PC-9 (cell line): ENCODE measurements around the gene COA6. TPM values are rescaled to one million over a fixed set of nuclear protein-coding genes. Genes with fewer than 3 reads are reported as not detected.

ENCODE experiments used
- BruUV-seq: library from RNA; stranded (reverse); fragments of 400-500 nt; replicated peaks from 2 replicates; lab custom pipeline; 2021; lab: Mats Ljungman, UMichigan
- CTCF ChIA-PET: fragments of 300-600 bp; sonication (Branson Sonifier 250); formaldehyde crosslinking; loops from one replicate; lab custom pipeline; 2022; ENCODE audit warnings: antibody characterized with exemption; lab: Charles Lee
- POLR2A ChIA-PET: fragments of 300-600 bp; sonication (Branson Sonifier 250); formaldehyde crosslinking; loops from one replicate; lab custom pipeline; 2022; ENCODE audit warnings: antibody characterized with exemption; ENCODE audit not compliant: unreplicated experiment; lab: Charles Lee
- DNase-seq, 2 experiments: peaks; one replicate each; pipeline versions ENCODE4 v3.0.0 to v3.0.0-alpha.2; 2015 to 2022; ENCODE audit warnings: mixed read lengths in 1 of 2
- H2AFZ ChIP-seq: fragments of 200-600 bp; sonication (generic); 2 replicates; pipeline ENCODE4 v1.8.1; 2017; ENCODE audit warnings: antibody characterized with exemption
- H3F3A ChIP-seq: fragments of 200-600 bp; sonication (generic); 2 replicates; pipeline ENCODE4 v1.8.1; 2017; ENCODE audit warnings: antibody characterized with exemption, mild to moderate bottlenecking, low read depth; ENCODE audit not compliant: insufficient read depth
- H3K27ac ChIP-seq: fragments of 200-600 bp; sonication (generic); 2 replicates; pipeline ENCODE4 v1.6.1; 2016; ENCODE audit warnings: mixed run types
- H3K27me3 ChIP-seq: fragments of 200-600 bp; sonication (generic); 2 replicates; pipeline ENCODE4 v1.6.1; 2016; ENCODE audit warnings: low read depth, mixed run types; ENCODE audit not compliant: insufficient read depth
- H3K36me3 ChIP-seq: fragments of 200-600 bp; sonication (generic); 2 replicates; pipeline ENCODE4 v1.6.1; 2016; ENCODE audit warnings: low read depth, mixed run types
- H3K4me1 ChIP-seq: fragments of 200-600 bp; sonication (generic); replicated peaks from 2 replicates; pipeline ENCODE4 v1.6.1; 2016; ENCODE audit warnings: mixed run types; ENCODE audit not compliant: insufficient read depth
- H3K4me2 ChIP-seq: fragments of 200-600 bp; sonication (generic); 2 replicates; pipeline ENCODE4 v1.6.1; 2017; ENCODE audit warnings: mixed run types
- H3K4me3 ChIP-seq: fragments of 200-600 bp; sonication (generic); 2 replicates; pipeline ENCODE4 v1.6.1; 2016; ENCODE audit warnings: mixed run types
- H3K79me2 ChIP-seq: fragments of 200-600 bp; sonication (generic); 2 replicates; pipeline ENCODE4 v1.6.1; 2017; ENCODE audit warnings: low read depth, mixed run types
- H3K9me2 ChIP-seq: fragments of 200-600 bp; sonication (generic); 2 replicates; pipeline ENCODE4 v1.8.1; 2017; ENCODE audit warnings: mild to moderate bottlenecking; ENCODE audit not compliant: insufficient read depth
- H3K9me3 ChIP-seq: fragments of 200-600 bp; sonication (generic); 2 replicates; pipeline ENCODE4 v1.8.1; 2016; ENCODE audit warnings: low read depth; ENCODE audit not compliant: insufficient read depth
- H4K20me1 ChIP-seq: fragments of 200-600 bp; sonication (generic); 2 replicates; pipeline ENCODE4 v1.8.1; 2017; ENCODE audit not compliant: insufficient read depth
- CTCF ChIP-seq: fragments of 200-600 bp; sonication (generic); conservative IDR thresholded peaks from 2 replicates; pipeline ENCODE4 v1.6.1; 2017; ENCODE audit warnings: mixed run types, antibody characterized with exemption, mild to moderate bottlenecking, moderate library complexity
- EZH2 ChIP-seq: fragments of 200-600 bp; sonication (generic); IDR thresholded peaks from 2 replicates; pipeline ENCODE4 v1.8.0; 2017; ENCODE audit warnings: antibody characterized with exemption, low read depth
- intact Hi-C: fragments of 100-400 bp; cut with micrococcal nuclease; formaldehyde crosslinking; loops from one replicate; pipeline ENCODE4 v1.10.0; 2022; ENCODE audit not compliant: unreplicated experiment
- total RNA-seq: library from RNA; stranded (reverse); gene quantifications from 2 replicates; pipeline ENCODE4 v1.2.3, GENCODE V29; 2021

Gene COA6
- total RNA-seq, 1 experiment from 2014 or later: 73.8 TPM

DNA sequence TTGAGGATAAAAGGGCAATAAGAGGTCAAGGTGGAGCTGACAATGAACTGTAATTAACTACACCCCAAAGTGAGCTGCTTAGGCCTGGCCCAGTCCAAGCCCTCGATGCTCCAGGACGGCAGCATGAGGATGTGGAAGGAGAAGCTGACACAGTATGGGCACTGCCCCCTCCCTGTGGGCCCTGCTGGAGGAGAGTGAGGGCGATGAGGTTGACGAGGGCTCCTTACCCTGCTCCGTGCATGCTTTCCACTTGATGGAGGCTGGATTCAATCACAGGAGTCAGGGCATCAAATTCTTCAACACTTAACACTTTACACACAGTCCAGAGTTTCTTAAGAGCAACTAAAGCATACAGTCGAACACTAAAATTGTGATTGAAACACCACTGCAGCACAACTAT, 32.4 kb downstream of the COA6 start:
- no peaks in the 10 kb centered on the region for H3K9me3 ChIP-seq
- CTCF ChIA-PET: no interaction called here

GRCh38 chr1:234406871-234407270, 33.6 kb downstream of the COA6 start:
- intact Hi-C loops: no loop called here
- BruUV-seq: no TSS peak
- POLR2A ChIA-PET: no interaction called here
- peaks cover 10% of the 10 kb centered on the region; the same call in 1 of the 2 replicates for H3F3A ChIP-seq
- H3K36me3 ChIP-seq: peaks cover 17% of the 10 kb centered on the region; the same call in 1 of the 2 replicates
- no peaks in the 10 kb centered on the region for H3K27me3 ChIP-seq
- CTCF ChIA-PET: no interaction called here
- H3K27ac ChIP-seq: 0 out of 2 replicates have a peak overlapping the region, but pooled peaks have one; percentile 9
- no peaks in the 10 kb centered on the region for H3K4me1 ChIP-seq
- H3K9me2 ChIP-seq: no peaks in the 10 kb centered on the region; the same call in 1 of the 2 replicates
- no peak for DNase-seq
- no peaks in the 10 kb centered on the region for H3K9me3 ChIP-seq
- no peaks in the 10 kb centered on the region for H3K79me2 ChIP-seq
- H4K20me1 ChIP-seq: no peaks in the 10 kb centered on the region
- TF ChIP-seq EZH2: no peak
- no peak for TF ChIP-seq CTCF
- no peak overlapping the region for H3K4me2 ChIP-seq
- H2AFZ ChIP-seq: no peak overlapping the region
- no peak overlapping the region for H3K4me3 ChIP-seq

More for the DNA sequence above, 32.4 kb downstream of the COA6 start:
- H3K27me3 ChIP-seq: no peaks in the 10 kb centered on the region
- H2AFZ ChIP-seq: no peak overlapping the region
- DNase-seq: no peak
- TF ChIP-seq CTCF (no peak), EZH2 (no peak)
- BruUV-seq: no TSS peak
- no peaks in the 10 kb centered on the region for H3K79me2 ChIP-seq
- no peak overlapping the region for H3K4me3 ChIP-seq
- H3K4me1 ChIP-seq: no peaks in the 10 kb centered on the region
- H3K27ac ChIP-seq: no peak overlapping the region
- no peaks in the 10 kb centered on the region for H4K20me1 ChIP-seq
- H3F3A ChIP-seq: peaks cover 16% of the 10 kb centered on the region
- no peak overlapping the region for H3K4me2 ChIP-seq
- POLR2A ChIA-PET: no interaction called here
- peaks cover 22% of the 10 kb centered on the region; the same call in 1 of the 2 replicates for H3K36me3 ChIP-seq
- intact Hi-C loops: no loop called here
- H3K9me2 ChIP-seq: no peaks in the 10 kb centered on the region; the same call in 1 of the 2 replicates

DNA sequence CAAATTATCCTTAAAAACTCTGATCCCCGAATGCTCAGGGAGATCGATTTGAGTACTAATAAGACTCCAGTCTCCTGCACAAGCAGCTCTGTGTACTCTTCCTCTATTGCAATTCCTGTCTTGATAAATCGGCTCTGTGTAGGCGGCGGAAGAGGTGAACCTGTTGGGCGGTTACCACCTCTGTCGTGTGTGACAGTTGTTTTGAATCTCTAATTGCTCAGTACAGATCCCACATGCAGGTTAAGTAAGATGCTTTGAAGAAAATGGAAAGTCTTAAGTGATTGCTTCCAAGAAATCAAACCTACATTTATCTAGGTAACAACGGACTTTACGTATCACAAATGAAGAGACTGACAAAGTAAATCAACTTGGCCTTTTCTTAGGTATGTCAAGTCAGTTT, 35.5 kb downstream of the COA6 start:
- POLR2A ChIA-PET: no interaction called here
- H3K27ac ChIP-seq: no peak overlapping the region
- H3K4me2 ChIP-seq: no peak overlapping the region
- no peak overlapping the region for H3K4me3 ChIP-seq
- H2AFZ ChIP-seq: no peak overlapping the region
- CTCF ChIA-PET: no interaction called here
- H3K4me1 ChIP-seq: no peaks in the 10 kb centered on the region
- no TSS peak for BruUV-seq
- H3K27me3 ChIP-seq: no peaks in the 10 kb centered on the region
- TF ChIP-seq CTCF: no peak
- no peak for TF ChIP-seq EZH2
- DNase-seq: no peak
- H3K9me2 ChIP-seq: no peaks in the 10 kb centered on the region; the same call in 1 of the 2 replicates
- H4K20me1 ChIP-seq: no peaks in the 10 kb centered on the region
- H3K9me3 ChIP-seq: no peaks in the 10 kb centered on the region
- H3F3A ChIP-seq: peaks cover 5% of the 10 kb centered on the region; the same call in 1 of the 2 replicates
- peaks cover 17% of the 10 kb centered on the region; the same call in 1 of the 2 replicates for H3K36me3 ChIP-seq
- intact Hi-C loops: no loop called here
- no peaks in the 10 kb centered on the region for H3K79me2 ChIP-seq
